OCI-LY1 (cell line): ENCODE results near the gene NLRP2B.
"Not testable (repeated sequence)": the region's sequence is repeated elsewhere in the genome, so short reads cannot be mapped to it uniquely, and the experiment has no call there.

Source experiments
- CTCF ChIP-seq: fragments of 200-600 bp; sonication (generic), shearing (Covaris generic); IDR thresholded peaks from 2 replicates; pipeline ENCODE4 v1.5.1; 2017; ENCODE audit warnings: mild to moderate bottlenecking, antibody characterized with exemption, low read length, moderate library complexity, mixed read lengths
- EZH2 ChIP-seq: fragments of 200-600 bp; sonication (generic), shearing (Covaris generic); IDR thresholded peaks from 2 replicates; pipeline ENCODE4 v1.8.0; 2017; ENCODE audit warnings: borderline replicate concordance, mixed run types, mild to moderate bottlenecking, antibody characterized with exemption, low read length, moderate library complexity, mixed read lengths

GRCh38 chrX:57725995-57726394 is 45.9 kb upstream of the NLRP2B start:
- TF ChIP-seq CTCF, EZH2: not testable (repeated sequence)
